HG03439 (cell line): Measurements from ENCODE around the gene PPP1R1C.
A peak's percentile ranks its signal among the peaks of the same experiment; 100 is the strongest.

Experiments
- ATAC-seq: cut with Tn5 transposase; IDR thresholded peaks from one replicate; pipeline ENCODE4 v1.9.1; 2021; ENCODE audit warnings: mild to moderate bottlenecking, moderate library complexity; ENCODE audit not compliant: unreplicated experiment

PPP1R1C gene

DNA sequence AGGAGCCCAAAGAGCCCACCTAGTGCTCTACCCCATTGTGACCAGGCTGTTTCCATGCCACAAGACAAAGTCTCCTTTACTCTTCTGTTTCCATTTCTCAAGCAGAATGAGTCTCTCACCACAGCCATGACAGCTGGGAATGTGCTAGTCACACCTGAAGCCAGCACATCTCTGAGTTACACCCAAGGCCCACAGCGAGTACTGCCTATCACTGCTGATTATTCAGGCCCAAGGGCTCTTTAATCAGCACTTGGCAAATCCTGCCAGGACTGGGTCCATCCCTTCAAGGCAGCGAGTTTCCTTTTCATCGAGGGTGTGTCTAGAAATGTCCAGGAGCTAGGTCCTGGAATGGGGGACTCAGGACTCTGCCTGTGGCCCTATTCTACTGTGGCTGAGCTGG is 14.6 kb upstream of the PPP1R1C start:
- ATAC-seq = no peak

DNA sequence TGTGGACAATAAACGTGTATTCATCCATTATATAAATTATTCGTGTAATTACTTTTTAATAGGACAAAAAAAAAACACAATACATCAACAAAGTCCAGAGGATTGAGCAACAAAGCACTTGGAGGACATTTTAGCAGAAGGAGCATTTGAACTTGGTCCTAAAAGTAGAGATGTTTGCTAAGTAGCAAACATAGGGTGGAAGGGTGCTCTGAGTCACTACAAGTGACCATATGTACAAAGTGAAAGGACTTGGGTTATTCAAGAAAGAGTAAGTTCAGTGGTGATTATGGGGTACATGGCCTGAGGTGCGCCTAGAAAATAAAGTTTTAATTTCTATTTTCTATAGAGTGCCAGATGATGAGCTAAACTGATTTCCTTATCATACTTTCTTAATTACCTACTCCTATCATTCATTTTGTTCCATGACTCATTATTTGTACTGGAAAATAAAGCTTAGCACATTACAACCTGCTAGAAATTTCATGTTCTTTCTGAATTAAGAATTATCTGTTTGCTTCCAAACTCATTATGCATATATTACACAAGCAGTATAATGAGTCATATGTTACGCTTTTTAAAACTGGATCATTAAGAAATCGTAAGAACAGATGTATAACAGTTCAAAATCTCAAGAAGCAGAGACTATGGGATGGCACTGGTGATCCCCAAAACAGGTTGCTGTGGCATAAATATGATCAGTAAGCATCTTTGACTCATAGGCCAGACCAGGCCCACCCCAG is 13.1 kb upstream of the PPP1R1C start:
- no peak for ATAC-seq

DNA sequence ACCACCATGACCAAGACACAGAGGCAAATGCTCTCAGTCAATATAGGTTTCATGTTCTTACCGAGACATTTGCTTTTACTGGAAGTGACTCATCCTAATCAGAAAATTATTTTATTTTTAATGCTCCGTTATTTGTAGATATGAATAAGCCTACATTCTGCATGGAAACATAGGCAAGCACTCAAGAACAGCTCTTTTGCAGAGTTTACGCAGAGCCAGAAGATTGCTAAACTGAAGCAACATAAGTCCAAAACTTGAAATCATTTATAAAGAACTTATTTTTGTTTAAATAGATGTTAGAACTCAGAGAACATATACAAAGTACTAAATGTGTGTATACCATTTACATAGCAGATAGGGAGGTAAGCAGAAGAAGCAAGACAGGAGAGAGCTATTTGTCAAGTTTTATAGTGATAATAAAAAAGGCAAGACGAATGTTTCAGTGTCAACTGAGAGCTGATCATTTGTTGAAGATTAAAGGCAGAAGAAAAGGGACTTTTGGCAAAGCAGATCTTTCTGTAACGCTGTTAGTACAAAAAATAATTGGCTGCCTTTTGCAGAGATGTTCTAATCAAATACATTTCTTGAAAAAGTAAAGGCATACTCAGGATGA is 12.4 kb upstream of the PPP1R1C start:
- ATAC-seq = no peak

DNA sequence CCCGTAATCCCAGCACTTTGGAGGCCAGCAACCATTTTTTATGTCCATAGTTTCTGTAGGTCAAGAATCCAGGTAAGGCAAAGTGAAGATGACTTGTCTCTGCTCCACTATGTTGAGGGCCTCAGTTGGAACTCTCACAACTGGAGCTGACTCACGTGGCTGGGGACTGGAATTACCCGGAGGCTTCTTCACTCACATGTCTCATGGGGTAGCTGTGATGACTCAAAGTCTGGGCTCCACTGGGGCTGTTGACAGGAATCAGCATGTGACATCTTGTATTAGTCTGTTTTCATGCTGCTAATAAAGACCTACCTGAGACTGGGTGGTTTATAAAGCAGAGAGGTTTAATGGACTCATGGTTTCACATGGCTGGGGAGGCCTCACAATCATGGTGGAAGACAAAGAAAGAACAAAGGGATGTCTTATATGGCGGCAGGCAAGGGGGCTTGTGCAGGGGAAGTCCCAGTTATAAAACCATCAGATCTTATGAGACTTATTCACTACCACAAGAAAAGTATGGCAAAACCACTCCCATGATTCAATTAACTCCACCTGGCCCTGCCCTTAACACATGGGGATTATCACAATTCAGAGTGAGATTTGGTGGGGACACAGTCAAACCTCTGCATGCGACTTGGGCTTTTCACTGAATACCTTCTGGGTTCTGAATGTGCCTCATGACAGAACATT is 7.8 kb upstream of the PPP1R1C start:
- no peak for ATAC-seq

DNA sequence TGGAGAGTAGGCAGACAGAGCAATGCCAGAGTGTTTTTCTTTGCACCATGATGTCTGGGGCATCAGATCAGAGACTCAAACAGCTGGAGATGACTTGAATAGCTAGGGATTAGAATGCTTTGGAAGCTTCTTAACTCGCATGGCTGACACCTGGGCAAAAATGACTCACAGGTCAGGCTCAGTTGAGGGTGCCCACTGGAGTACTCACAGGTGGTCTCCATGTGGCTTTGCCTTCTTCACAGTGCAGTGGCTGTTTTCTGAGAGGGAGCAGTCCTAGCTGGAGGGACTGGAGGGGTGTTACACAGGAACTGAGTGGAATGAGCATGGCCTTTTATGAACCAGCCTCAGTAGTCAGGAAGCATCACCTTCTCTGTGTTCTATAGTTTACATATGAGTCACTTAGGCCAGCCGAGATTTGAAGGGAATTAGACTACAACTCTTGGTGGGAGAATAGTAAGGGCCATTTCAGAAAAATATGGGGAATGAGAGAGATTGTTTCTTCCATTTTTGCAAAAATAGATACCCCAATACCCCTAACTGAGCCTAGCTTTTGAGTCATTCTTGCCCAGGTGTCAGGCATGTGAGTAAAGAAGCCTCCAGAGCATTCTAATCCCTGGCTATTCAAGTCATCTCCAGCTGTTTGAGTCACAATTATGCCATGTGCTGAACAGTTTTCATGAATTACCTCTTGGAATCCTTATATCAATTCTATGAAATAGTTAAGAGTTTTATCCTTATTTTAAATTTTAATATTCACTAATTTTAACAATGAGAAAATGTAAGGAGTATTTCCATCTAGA is 7.1 kb upstream of the PPP1R1C start:
- no peak for ATAC-seq

DNA sequence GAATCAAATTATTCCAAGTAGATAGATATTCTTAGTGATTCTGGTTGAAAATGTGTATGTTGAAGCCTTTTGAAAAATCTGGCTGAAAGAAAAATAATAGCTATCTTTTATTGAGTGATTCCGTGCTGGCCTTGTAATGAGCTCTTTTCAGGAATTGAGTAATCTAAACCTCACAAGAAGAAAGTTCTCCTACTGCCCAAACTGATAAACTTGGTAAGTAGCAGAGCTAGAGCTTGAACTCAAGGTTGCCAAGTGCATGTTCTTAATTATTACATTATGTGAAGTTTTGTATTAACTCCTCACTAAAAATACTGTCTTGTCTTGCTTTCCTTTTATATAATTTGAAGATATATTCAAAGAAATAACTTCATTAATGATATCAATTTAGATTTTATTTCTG is 1.6 kb upstream of the PPP1R1C start:
- ATAC-seq = no peak

DNA sequence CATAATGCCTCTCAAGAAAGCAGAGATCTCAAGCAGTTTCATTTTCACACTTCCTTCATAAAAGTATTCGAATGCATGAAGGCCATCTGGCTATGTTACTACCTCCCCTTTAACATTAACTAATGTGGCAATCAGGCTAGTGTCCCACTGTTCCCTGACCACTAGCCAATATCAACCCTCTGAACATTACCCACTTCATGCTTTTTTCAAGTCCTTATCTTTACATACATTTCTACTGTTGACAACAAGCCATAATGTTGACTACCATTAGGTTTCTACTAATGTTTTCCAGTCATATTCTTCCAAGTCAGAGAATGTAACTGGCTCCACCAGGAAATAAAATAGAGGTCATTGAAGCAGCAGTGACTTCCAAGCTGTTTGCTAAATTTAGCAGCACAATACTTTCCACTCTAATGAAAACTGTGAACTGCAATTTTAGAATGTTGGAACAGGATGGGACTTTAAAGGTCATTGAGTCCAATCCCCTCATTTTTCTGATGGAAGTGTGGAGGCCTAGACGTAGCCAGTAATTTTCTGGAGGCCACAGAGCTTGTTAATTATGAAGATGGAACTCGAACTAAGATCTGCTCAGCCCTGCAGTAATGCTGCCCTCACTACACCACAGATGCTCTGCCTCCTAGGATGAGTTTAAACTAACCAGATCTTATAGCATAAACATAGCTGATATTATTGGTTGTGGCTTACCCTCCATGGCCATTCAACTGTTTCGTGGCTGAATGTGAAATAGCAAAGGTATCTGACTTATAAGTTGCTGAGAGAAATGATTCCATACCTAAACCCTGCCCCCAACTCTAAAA is 630 bp upstream of the PPP1R1C start:
- ATAC-seq = no peak

DNA sequence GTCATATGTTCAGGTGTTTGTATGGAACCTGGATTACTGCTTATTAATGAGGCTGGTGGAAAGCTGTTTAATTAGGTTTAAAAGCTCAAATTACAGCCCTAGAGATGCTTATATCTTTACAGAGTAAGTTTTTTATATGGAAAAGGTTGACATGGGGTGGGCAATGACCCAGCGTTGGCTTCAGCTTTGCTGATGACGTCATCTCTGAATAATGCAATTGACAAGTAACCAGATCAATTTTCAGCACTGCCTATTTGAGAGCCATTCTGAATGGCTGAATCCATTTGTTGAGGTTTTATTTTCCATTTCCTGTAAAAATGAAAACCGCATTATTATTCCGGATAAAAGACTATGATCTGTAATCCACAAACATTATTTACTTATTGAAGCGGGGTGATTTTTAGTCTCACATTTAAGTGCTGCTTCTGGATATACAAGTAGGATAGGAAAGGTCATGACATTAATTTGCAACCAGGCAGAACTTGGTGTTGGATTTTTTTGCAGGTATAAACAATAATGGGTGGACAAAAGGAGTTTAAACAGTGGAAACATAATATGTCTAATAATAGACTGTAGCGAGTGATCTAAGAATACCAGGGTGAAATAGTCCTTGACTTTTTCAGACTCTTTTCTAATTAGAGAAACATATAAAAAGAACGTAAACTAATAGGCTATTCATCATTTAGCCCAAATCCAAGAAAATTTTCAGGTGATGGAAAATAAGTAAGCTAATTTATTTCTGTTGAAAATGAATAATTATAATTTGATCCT is 2.7 kb downstream of the PPP1R1C start:
- no peak for ATAC-seq

DNA sequence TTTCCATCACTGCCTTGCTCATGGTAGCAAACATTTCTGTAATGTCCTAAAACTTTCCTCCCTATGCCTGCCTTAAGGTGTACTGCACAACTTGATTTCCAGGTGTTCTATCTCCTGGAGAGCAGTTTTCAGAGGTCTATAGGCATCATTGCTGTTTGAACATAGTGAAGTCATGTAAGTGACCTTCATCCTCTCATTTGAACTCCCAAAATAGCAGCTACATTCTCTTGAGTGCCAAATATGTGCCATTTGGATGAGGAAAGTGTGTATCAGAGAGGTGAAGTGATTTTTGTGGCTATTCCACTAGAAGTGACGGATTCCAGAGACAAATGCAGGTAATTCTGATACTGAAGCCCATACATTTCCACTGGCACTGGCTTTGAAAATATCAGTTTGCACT is 3.4 kb downstream of the PPP1R1C start:
- no peak for ATAC-seq

DNA sequence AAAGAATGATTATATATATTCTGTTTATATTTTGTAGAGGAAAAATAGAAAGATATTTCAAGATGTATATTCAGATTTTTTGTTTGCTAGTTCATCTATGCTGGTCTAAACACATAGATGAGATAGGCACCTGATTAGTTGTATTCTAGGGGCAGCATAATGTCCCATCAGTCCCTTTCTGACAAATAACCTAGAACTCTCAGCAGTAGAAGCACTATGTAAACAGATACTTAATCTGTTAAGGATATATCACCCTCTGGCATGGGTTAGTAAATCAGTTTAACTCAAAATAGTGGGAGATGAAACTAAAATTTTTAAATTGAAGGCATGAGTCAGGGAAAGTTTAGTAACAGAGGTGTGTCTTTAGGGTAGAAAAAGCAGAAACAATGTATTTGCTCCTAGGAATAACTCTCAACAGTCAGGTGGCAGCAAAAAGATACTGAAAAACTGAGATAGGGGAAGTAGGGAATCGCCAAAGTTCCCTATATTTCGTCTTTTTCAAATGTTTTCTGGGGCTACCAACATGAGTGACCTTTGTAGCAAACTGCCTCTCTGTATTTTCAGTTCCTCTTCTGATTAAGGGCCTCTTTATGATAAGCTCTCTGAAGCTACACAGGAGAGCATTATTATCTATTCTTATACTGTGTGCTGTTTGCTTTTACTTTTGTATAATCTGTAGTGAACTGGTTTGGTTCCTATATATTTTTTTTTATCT is 5.7 kb downstream of the PPP1R1C start:
- ATAC-seq = peak; percentile 96

DNA sequence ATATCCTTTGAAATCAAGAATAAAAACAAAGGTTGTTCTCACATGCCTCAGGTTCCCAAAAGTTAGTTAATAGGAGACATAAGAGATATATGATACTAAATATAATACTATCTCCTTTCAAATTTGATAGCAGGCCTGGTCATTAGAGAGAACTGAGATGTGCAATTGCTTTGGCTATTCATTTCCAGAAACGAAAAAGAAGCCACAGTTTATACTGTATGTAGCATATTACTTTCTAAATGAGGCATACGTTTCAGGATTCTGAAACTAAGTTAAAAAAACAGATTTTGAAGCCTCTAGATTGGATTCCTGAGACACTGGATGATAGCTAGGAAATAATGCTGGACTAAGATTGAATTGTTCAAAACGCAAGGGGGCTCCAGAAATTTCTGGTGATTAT is 7.1 kb downstream of the PPP1R1C start:
- peak; percentile 83 for ATAC-seq

DNA sequence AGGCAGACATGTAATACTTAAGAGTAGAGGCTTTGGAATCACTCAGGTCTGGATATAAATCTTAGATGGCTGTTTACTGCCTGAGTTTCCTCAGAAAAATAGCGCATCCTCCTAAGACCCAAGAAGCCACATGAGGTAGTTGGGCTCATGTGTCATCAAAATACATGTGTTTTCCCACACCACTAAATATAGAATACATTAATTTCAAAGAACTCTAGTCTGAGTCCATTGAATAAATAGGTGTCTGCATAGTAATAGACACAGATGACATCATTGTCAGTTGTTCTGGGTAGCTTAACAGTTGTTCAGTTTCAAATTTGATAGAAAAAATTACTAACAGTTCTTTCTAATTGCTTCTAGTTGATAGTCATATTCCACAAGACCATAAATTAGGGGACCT is 9.6 kb downstream of the PPP1R1C start:
- no peak for ATAC-seq

DNA sequence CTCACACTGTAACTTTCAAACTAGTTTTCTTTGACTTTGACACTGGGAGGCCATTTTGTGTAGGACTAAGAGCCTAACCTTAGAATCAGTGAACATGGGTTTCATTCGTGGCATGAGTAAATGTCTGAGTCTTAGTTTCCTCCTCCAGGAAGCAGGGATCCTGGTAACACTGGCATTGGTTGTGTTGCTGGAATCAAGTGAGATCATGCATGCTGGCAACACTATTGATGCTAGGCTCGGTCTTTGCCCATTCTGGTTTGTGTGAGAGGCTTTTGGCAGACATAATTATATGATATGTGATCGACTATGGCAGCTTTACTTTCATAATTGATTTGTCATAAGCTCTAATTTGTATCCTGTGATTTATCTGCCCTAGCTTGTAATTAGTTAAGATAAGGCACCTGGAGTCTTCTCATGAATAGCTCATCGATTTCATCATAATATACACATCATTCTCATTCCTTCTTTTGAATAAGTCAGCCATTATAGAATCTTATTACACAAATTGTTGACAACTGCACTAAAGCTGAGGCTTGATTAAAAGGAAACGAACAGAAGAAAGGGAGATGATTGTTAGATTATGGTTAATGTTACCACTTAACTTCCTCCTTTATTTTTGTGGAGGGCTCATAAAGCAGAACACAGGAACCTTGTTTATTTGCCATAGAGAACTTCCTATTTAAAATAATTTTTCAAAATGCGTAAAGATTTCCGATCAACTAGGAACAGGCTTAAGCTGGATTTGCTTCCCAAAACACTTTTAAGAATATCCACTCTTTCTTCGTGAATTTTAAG is 12.6 kb downstream of the PPP1R1C start:
- ATAC-seq = no peak

DNA sequence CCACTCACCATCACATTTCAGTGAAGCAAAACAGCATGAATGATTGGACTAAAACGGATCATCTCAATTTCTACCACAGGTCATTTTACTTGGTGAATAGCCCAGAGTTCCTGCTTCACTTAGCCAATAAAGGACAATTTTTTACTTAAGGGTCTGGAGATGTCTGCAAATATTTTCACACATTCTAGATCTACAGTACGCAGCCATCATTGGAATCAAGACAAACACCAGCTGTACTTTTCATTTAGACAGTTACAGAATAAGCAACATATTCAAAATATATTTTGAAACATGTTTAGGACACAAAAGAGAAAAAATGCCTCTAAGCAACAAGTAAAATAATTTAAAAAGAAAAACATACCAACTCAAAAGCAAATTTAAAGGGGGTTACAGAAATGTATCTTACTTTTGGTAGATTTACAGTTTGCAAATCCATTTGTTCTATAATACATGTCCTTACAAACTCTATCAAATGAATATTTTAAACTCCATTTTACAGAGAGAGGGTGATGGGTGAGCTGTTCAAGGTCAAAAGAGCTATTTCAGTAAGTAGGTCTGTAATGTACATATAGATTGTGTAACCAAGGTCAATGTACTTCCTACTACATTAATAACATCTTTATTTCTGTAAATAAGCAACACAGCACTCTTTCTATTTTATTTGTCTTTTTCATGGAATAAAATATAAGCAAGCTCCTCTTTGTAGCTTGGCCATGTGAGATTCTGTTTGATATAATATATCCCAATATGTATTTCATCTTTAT is 13.4 kb downstream of the PPP1R1C start:
- no peak for ATAC-seq

DNA sequence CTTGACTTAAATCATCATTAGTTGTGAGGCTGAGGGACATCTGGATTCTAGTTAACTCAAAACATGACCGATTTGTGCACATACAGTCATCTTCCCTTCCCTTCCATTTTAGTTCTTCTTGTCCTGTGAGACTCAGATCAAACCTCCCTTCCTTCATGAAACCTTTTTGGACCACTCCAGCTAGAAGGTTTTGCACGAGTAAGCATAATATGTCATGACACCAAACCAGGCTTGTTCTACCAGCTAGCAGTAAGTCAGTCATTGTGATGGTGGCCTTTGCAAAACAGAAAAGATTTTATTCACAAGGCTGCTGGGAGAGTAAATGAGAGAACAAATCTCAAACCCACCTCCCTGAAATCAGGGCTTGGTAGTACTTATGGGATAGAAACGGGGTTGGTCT is 14.3 kb downstream of the PPP1R1C start:
- no peak for ATAC-seq

DNA sequence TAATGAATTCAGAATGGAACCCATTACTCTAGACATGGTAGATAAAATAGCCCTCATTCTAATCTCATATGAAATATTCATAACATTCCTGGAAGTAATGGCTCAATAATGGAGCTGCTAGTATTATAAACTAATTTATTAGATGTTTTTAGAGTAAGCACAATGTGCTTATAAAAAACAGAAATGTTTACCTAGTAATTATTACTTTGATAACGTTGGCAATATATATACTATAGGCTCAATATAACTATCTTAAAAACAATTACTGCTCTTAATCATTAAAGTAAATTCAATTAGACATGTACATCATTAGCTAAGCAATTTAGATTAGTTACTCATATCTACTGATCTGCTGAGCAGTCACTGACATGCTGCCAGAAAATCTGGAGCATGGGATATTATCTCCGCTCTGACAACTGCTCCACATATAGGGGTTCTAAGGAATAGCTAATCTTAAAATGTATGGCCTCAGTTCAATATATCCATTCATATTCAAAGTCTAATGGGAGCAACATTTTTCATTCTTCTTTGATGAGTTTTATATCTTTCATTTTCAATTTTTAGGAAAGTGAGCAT is 19.4 kb downstream of the PPP1R1C start:
- ATAC-seq = no peak

DNA sequence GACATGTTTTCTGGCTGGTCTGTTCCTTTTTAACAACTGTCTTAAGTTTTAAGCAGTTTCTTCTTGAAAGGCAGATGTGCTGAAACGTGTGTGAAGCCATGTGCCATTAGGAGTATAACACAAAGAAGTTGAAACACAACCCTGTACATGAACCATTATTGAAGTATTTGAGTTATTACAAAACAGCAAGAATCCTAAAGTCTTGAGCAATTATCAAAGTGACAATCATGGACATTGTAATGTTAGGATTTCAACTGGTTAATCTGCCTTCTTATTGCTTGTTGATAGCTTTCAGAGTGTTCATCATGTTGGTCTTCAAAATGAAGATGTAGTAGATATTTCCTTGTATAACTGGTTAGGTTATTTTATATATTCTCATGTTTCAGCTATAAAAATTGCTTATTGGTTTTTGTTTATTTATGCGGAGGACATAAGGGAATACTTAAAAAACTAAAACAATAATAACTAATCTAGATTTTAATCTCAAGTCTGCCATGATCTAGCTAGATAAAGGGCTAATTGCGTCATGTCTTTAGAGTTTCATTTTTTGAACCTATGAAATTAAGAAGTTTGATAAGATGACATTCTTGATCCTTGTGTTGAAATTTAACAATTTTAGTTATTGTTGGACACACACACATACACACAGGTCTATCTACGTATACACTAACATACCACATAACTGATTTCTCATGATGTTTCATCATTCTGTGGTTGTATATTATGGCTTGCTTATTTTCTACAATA is 21.1 kb downstream of the PPP1R1C start:
- no peak for ATAC-seq
